HG02973 (cell line): Measurements from ENCODE around the gene PCDHA5.
"Not testable (repeated sequence)": the region's sequence is repeated elsewhere in the genome, so short reads cannot be mapped to it uniquely, and the experiment has no call there.

ENCODE experiments used
- ATAC-seq: cut with Tn5 transposase; IDR thresholded peaks from one replicate; pipeline ENCODE4 v1.9.1; 2021; ENCODE audit warnings: moderate library complexity; ENCODE audit not compliant: unreplicated experiment

PCDHA5 gene

GRCh38 chr5:140822969-140823368 lies 1.6 kb downstream of the PCDHA5 start:
- not testable (repeated sequence) for ATAC-seq

GRCh38 chr5:140823475-140823874 lies 2.1 kb downstream of the PCDHA5 start:
- ATAC-seq: no peak

- ATAC-seq: no peak
These were observed 6.4 kb downstream of the PCDHA5 start, which contains the start of gene PCDHA6 for GRCh38 chr5:140827704-140828361. Gene PCDHA6 (plus strand): TSS chr5:140827960. CDS start chr5:140828092, 132 bp downstream.

- no peak for ATAC-seq
These were observed 6.9 kb downstream of the PCDHA5 start for GRCh38 chr5:140828362-140828737.

GRCh38 chr5:140829511-140830501 lies 8.4 kb downstream of the PCDHA5 start:
- not testable (repeated sequence) for ATAC-seq

- ATAC-seq: no peak
These were observed 12.6 kb downstream of the PCDHA5 start, which contains the start of gene PCDHA7 for GRCh38 chr5:140833993-140834392. Gene PCDHA7 (plus strand): TSS chr5:140834269. CDS start chr5:140834384, 115 bp downstream.

GRCh38 chr5:140834439-140835008 lies 13.1 kb downstream of the PCDHA5 start:
- ATAC-seq: not testable (repeated sequence)

GRCh38 chr5:140835622-140836510 lies 14.5 kb downstream of the PCDHA5 start:
- no peak for ATAC-seq

- ATAC-seq: no peak
These were observed 19.9 kb downstream of the PCDHA5 start, which contains the start of gene PCDHA8 for GRCh38 chr5:140840978-140841962. Gene PCDHA8 (plus strand): TSS chr5:140841187. CDS start chr5:140841322, 135 bp downstream.

GRCh38 chr5:140842798-140843733 lies 21.7 kb downstream of the PCDHA5 start:
- ATAC-seq: no peak

- not testable (repeated sequence) for ATAC-seq
These were observed 27.0 kb downstream of the PCDHA5 start, which contains the start of gene PCDHA9 for GRCh38 chr5:140848139-140849102. Gene PCDHA9 (plus strand): TSS chr5:140848382. CDS start chr5:140848496, 114 bp downstream.

- ATAC-seq: not testable (repeated sequence)
These were observed 28.6 kb downstream of the PCDHA5 start for GRCh38 chr5:140849831-140850634.

- ATAC-seq: no peak
These were observed 34.6 kb downstream of the PCDHA5 start, which contains the start of gene PCDHA10 for GRCh38 chr5:140855772-140856674. Gene PCDHA10 (plus strand): TSS chr5:140855897. CDS start chr5:140856049, 152 bp downstream.

- ATAC-seq: no peak
These were observed 36.0 kb downstream of the PCDHA5 start for GRCh38 chr5:140857177-140857986.
